NCI-H2081 treated with DMSO at 0.1 percent for 48 hours (cell line): Measurements from ENCODE around the gene SBF2.
"Not testable (repeated sequence)": the region's sequence is repeated elsewhere in the genome, so short reads cannot be mapped to it uniquely, and the experiment has no call there.

Experiments used
- DNase-seq: peaks from one replicate; lab custom pipeline; 2025; lab: John Stamatoyannopoulos, UW

SBF2 gene

DNA sequence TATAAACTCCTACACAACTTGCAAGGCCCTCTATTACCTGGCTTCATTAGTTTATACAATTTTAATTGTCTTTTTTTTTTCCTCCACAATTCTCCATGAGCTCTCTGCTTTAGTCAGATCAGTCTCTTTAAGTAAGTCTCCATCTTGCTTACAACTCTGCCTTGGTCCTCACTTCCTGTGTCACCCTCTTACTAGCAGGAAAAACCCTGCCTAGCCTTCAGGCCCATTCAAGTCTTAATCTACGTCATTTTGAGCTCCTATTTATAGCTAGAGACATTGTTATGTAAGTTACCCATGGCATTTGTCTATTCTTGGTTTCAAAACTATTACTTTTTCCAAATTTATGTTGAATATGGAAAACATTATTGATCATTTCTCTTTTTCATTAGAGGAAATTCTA is 177.4 kb downstream of the SBF2 start:
- DNase-seq, result no peak

DNA sequence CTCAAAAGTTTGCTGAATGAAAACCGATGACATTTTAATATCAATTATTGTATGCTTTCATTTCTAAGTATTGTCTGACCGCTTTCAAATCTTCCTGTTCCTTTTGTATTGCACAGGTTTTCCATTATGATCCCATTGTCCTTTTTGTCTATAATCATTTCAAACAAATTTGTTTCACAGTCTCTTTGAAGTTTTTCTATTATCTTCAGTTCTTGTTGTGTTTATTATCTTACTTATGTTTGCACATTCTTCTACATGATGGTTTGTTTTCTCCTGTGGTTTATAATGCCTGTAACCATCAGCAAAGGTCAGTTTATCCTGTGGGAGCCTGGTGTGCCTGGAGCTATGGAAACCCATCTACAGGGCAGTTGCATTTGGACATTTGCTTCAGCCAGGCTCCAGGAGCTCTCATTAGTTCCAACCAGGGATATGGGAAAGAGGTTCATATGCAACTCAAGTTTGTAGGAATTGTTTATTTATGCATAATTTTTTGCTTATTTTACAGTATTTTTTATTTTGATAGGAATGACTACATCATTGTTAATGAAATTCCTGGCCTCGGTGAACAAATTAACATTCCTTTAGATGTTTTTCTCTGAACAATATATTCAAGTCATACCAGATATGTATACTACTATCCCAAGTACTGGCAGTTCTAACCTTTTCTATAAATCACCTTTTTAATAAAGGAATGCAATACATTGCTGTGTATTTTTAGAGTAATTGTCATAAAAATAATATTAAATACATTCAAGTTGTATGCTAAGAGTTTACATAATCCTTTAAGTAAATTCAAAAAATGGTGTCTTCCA is 179.2 kb downstream of the SBF2 start:
- DNase-seq, result no peak

- no peak for DNase-seq
Observed at GRCh38 chr11:10113852-10114251, 180.2 kb downstream of the SBF2 start.

- DNase-seq, result no peak
Observed at GRCh38 chr11:10109806-10110205, 184.2 kb downstream of the SBF2 start.

GRCh38 chr11:10108915-10109680 is 184.9 kb downstream of the SBF2 start:
- DNase-seq, result no peak

DNA sequence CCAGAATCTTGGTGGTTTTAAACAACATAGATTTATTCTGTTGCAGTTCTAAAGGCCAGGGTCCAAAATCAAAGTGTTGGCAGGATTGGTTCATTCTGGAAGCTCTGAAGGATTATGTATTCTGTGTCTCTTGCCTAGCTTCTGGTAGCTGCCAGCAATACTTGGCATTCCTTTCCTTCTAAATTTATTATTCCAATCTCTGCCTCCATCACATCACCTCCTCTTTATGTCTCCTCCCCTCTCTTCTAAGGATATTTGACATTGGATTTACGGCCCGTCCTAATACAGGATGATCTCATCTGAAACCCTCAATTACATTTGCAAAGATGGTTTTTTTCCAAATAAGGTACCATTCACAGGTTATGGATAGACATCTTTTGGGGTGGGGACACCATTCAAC is 186.5 kb downstream of the SBF2 start:
- no peak for DNase-seq

GRCh38 chr11:10097615-10098014 is 196.4 kb downstream of the SBF2 start:
- no peak for DNase-seq

DNA sequence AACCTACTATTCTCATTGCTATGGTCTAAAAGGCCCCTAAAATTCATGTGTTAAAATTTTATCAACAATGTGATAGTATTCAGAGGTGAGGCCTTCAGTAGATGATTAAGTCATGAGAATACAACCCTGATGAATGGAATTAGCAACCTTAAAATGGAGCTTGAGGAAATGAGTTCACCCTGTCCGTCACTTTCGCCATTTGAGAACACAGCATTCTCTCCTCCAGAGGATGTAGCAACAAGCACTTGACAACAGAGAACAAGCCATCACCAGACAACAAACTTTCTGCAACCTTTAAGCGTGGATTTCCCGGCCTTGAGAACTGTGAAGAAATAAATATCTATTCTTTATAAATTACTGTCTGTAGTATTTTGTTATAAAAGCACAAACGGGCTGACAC is 197.0 kb downstream of the SBF2 start:
- no peak for DNase-seq

DNA sequence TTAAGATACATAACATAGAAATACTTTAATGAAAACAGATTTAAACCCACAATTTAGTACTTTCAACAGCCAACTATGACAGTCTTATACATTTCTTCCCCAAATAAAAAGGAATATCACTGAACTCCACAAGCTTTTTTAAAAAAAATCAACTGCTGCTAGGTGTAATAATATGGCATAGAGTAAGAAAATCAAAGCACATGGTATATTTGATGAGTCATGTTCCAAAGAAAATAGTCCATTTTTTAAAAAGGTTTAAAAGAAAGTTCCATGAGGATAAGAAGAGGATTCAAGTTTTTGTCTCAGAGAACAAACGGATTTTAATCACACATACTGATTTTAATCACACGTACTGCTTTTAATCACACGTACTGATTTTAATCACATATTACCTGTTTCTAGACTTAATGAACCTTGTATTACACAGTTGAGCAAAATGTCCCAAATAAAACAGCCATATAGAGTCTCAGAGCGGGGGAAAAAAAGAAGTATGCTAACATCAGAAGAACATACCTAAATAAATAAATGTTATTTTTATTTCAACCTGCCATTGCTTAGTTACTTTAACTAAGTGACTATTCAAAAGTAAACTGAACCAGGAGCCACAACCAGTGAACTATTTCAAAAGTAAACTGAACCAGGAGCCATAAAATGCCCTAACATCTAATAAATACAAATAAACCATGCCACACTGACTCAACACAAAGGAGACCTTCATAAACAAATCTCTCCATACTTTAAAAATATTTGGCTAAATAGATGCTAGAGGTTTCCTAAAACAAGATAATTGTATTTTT is 198.4 kb downstream of the SBF2 start:
- DNase-seq, result no peak

GRCh38 chr11:10092426-10092825 is 201.6 kb downstream of the SBF2 start:
- no peak for DNase-seq

- DNase-seq, result no peak
Observed at GRCh38 chr11:10091314-10092045, 202.5 kb downstream of the SBF2 start.

DNA sequence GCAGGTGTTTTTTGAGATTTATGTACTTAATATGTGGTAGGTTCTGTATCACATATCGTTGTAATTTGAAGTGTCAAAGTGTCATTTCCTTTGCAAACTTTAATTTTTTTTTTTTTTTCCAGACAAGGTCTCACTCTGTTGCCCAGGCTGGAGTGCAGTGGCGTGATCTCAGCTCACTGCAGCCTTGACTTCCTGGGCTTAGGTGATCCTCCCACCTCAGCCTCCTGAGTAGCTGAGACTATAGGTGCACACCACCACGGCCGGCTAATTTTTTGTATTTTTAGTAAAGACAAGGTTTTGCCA is 206.1 kb downstream of the SBF2 start:
- DNase-seq, result not testable (repeated sequence)

GRCh38 chr11:10087186-10087922 is 206.7 kb downstream of the SBF2 start:
- DNase-seq, result no peak

- no peak for DNase-seq
Observed at GRCh38 chr11:10080138-10080537, 213.9 kb downstream of the SBF2 start.

DNA sequence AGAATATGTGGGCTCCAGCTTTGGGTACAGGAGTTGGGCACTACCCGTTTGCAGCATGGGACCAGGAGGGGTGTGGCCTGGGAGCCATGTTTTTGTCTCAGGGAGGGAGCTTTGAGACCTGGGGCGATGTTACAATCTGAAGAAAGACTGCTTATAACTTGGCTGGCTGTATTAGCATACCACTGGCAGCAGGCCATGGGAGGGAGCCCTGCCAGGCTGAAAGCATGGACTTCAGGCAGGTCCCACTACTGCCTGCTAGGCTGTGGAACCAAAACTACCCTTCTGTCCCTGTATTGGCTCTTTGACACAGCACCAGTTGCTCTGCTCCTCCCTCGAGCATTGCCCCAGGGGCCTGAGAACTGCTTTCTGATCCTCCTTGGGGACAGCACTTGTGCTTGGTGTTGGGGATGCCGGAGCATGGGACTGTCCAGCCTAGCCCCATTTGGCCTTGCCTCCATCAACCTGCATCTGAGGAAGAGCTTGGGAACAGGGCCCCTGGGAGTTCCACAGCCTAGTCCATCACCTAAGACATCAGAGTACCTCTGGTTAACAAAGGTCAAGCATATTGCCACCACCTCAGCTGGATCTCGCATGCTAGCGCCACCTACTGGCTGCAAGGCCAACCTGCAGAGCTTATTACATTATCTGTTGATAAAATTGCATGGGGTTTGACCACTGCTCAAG is 217.4 kb downstream of the SBF2 start:
- no peak for DNase-seq

- DNase-seq, result no peak
Observed at GRCh38 chr11:10075141-10075540, 218.9 kb downstream of the SBF2 start.

DNA sequence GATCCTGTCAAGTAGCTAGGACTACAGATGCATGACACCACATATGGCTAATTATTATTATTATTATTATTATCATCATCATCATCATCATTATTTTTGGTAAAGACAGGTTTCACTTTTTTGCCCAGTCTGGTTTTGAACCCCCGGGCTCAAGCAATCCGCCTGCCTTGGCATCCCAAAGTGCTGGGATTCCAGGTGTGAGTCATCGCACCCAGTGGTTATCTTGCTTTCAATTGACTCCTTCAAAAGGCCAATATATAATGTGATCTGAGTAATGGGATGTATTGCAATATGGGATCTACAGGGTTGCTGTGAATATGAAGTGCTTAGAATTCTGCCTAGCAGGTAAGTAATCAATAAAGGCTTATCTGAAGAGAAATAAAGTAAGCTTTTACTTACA is 221.2 kb downstream of the SBF2 start:
- no peak for DNase-seq

DNA sequence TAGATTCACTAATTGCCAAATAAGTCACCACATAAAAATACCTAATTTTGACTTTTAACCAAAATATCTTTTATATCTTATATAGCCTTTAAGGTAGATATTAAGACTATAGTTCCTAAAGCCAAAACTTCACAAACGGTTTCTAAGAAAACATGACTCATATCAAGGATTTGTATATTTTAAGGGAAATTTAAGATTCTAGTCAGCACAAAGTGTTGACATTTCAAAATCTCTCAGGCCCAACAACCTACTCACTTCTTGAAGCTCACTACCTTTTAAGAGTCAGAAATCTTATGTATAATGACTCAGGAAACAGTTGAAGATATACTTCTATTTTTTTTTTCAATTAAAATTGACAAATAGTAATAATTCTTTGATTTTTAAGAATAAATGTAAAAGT is 221.9 kb downstream of the SBF2 start:
- no peak for DNase-seq

DNA sequence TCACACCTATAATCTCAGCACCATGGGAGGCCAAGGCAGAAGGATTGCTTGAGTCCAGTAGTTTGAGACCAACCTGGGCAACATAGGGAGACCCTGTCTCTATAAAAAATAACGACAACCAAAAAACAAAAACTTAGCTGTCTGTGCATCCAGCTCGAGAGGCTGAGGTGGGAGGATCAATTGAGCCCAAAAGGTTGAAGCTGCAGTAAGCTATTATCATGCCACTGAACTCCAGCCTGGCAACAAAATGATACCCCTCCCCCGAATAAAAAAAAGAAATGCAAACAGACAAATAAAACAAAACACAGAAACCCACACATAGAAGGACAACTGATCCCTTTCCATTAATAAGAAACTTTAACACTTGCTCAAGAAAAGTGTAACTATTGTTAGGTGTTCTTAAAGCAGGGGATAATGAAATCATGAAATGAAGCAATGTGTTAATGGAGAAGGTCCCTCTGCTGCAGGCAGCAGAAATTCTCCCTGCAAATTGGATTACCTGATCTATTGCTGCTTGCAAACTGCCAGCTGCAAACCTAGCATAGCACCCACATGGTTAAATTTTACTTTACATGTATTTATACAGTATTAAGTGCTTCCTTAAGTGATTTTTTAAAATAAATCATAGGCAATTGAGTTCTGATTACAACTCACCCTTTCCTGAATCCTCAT is 226.3 kb downstream of the SBF2 start:
- no peak for DNase-seq

DNA sequence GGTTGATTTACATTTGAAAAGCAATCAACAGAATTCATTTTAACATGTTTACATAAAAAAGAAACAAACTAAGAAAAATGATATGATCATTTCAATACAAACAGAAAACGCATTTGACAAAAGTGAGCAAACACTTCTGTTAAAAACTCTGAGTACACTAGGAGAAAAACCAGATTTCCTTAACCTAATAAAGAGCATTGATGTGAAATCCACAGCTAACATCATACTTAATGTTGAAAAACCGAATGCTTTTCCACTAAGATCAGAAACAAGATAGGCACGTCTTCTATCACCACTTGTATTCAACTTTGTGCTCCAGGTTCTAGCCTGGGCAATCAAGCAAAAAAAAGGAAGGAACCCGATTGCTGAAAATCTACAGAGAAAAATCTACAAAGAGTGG is 227.6 kb downstream of the SBF2 start:
- DNase-seq, result no peak
